ENCODE results near the gene THOC6.

THOC6 gene

DNA sequence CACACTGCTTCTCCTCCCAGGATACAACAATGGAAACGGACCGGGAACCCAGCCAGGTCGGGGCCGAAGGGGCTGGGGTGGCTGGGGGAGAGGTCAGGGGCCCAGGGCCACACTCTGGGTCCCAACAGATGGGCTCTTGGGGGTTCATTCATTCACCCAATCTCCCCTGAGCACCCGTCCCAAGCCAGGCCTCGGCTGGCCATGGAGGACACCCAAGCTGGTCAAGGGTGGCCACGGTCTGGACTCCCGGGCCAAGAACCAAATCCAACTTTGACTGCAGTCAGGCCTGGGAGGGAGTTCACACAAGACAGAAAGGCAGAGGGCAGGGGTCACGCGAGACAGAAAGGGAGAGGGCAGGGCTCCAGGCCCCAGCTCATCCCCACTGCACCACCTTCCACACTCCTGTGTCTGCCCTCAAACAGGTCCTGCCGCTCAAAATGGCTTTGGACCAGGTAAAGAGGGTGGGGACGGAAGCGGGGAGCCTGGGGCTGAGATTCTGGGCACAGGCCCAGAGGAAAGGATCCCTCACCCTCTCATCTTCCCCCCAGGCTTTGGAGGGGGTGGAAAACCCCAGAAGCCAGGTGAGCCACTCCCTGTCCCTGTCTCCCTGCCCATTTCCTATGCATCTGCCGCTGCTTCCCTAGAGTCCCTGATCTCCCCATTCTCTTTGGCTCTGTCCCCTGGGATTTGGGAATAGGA, 31.3 kb upstream of the THOC6 start:
- DNase-seq = no peak

GRCh38 chr16:2996298-2996697, 27.5 kb upstream of the THOC6 start:
- no peak for DNase-seq

DNA sequence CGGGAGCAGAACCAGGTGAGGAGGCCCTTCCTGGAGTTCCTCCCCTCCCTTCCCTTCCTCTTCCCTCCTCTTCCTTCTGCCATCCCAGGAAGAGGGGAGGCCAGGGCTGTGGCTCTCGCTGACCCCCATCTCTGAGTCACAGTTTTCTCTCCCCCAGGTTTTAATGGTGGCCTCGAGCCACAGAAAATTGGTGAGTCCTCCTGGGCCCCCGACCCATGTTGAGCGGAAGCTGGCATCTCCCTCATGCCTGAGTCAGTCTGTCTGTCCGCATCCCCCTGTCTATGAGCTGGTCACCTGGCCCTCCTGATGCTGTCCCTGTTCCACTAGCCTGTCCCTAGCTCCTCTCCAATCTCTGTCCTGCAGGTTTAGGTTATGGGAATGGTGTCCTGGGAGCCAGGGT, 23.9 kb upstream of the THOC6 start:
- DNase-seq = no peak

DNA sequence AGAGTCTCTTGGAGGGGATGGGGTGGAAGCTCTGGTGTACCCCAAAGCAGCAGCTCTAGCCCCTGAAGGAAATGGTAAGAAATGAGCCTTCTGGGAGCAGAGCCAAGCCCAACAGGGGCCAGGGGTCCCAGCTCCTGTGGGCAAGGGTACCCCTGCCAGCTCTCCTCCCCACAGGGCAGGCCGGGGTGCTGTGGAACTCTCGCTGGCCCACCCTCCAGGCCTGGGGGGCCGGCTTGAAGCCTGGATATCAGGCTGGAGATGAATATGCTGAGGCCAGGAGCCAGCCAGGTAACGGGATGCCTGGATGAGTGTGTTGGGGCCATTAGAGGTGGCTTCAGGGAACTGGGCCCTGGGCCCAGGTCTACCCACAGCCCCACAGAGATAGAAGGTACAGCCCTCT, 23.3 kb upstream of the THOC6 start:
- no peak for DNase-seq

GRCh38 chr16:3001316-3001715, 22.5 kb upstream of the THOC6 start:
- DNase-seq = no peak

DNA sequence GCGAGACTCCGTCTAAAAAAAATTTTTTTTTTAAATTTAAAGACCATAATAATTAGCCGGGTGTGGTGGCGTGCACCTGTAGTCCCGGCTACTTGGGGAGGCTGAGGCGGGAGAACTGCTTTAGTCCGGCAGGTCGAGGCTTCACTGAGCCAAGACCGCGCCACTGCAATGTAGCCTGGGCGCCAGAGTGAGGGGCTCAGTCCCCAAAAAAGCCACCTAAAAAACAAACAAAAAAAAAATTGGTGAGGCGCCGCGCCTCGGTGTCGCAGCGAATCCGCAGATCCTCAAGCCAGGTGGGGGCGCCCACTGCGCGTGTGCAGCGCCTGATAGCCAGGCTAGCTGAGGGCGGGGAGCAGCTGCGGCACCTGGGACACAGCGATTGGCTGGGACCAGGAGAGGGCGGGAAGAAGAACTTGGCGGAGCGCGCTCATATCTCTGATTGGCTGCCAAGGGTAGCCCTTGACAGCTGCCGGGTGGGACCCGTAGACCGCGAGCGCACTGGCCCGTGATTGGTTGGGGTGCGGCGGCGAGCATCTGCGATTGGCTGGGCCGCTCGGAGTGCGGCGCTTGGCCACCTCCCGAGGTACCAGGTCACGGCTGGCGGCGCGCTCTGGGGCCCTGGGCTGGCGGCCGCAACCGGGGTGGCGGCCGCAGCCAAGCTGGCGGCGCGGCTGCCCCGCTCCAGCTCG, 20.1 kb upstream of the THOC6 start:
- peak; percentile 95 for DNase-seq

- no peak for DNase-seq
Observed at GRCh38 chr16:3004319-3004718, 19.5 kb upstream of the THOC6 start.

- no peak for DNase-seq
Observed at GRCh38 chr16:3004781-3005284, 19.0 kb upstream of the THOC6 start.

- DNase-seq = no peak
Observed at GRCh38 chr16:3007059-3007956, 16.5 kb upstream of the THOC6 start.

- no peak for DNase-seq
Observed at GRCh38 chr16:3007957-3008689, 15.7 kb upstream of the THOC6 start.

- DNase-seq = no peak
Observed at GRCh38 chr16:3008690-3009037, 15.2 kb upstream of the THOC6 start.

GRCh38 chr16:3009568-3010390, 14.1 kb upstream of the THOC6 start:
- no peak for DNase-seq

- no peak for DNase-seq
Observed at GRCh38 chr16:3010510-3010909, 13.3 kb upstream of the THOC6 start.

DNA sequence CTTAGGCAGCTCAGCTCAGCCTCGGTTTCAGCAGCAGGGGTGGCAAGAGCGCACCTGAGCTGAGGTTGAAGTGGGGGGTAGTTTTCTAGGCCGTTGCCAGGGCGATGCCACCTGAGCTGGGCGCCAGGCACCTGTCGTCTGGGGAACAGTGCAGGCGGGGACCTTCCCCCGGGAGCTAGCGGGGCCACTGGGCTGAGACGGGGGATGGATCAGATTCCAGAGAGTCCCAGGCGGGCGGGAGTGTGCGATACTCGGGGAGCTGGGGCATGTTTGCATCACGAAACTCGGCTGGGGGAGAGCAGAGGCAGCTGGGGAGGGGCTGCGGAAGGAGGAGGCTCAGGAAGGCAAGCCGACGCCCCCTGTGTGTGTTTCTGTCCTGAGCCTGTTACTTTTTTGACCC, 11.6 kb upstream of the THOC6 start:
- DNase-seq = no peak

GRCh38 chr16:3012828-3013420, 10.9 kb upstream of the THOC6 start, which contains the start of gene CLDN9:
Gene CLDN9, plus strand, starts transcription at chr16:3012923. Its CDS starts 440 bp downstream, at chr16:3013363.
- no peak for DNase-seq

DNA sequence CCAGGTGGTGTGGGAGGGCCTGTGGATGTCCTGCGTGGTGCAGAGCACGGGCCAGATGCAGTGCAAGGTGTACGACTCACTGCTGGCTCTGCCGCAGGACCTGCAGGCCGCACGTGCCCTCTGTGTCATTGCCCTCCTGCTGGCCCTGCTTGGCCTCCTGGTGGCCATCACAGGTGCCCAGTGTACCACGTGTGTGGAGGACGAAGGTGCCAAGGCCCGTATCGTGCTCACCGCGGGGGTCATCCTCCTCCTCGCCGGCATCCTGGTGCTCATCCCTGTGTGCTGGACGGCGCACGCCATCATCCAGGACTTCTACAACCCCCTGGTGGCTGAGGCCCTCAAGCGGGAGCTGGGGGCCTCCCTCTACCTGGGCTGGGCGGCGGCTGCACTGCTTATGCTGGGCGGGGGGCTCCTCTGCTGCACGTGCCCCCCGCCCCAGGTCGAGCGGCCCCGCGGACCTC, 10.3 kb upstream of the THOC6 start:
- DNase-seq = no peak

GRCh38 chr16:3013998-3014690, 9.7 kb upstream of the THOC6 start:
- no peak for DNase-seq

DNA sequence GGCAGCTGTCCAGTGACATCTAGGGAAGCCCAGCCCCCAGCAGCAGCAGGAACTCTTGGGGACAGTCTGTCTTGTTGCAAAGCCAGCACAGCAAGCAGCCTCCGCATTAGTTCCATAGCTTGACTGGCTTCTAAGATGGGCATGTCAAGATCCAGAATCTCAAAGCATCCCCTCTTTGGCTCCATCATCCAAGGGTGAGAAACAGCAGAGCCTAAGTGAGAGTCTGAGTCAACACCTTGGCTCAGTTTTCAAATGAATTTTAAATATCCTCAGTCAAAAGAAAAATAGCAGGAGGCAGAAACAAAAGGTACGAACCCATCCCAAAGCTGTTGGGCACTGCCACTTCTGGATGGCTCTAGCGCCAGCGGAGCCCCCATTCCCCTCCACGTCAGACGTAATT, 8.9 kb upstream of the THOC6 start:
- DNase-seq = no peak

GRCh38 chr16:3015865-3016521, 7.8 kb upstream of the THOC6 start:
- no peak for DNase-seq

DNA sequence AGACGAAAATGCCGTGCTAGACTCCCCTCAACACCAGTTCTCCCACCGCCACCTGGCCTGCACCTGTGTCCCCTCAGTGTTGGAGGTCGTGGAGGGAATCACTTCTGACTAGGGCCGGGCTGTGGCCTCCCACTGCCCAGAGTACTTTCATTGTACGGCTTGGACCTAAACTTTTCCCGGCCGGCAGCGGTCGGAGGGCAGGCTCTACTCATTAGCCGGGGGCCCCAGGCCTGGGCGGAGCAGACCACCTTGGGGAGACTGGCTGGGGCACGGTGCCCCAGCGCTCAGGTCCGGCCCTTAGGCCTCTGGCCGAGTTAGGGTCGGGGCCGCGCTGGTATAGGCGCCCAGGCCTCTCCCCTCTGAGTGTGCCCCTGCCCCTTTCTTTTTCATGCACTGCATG, 6.5 kb upstream of the THOC6 start:
- no peak for DNase-seq

Measured in NCI-H1694 (cell line).